DOHH2 (cell line): ENCODE results near the gene PRDM5.

ENCODE experiments used
- H3F3A ChIP-seq: fragments of 200-600 bp; sonication (generic), shearing (Covaris generic); 2 replicates; pipeline ENCODE4 v1.6.0; 2016; ENCODE audit warnings: antibody characterized with exemption, mild to moderate bottlenecking; ENCODE audit not compliant: control insufficient read depth, insufficient read depth
- H3K27ac ChIP-seq: fragments of 200-600 bp; sonication (generic); 2 replicates; pipeline ENCODE4 v1.5.1; 2014; ENCODE audit warnings: low read depth, mild to moderate bottlenecking, low read length, moderate library complexity
- H3K27me3 ChIP-seq: fragments of 200-600 bp; sonication (generic); 2 replicates; pipeline ENCODE4 v1.6.1; 2014; ENCODE audit warnings: mild to moderate bottlenecking, low read length, mixed read lengths; ENCODE audit not compliant: control insufficient read depth
- H3K36me3 ChIP-seq: fragments of 200-600 bp; sonication (generic); 2 replicates; pipeline ENCODE4 v1.6.1; 2014; ENCODE audit warnings: mild to moderate bottlenecking, low read length, moderate library complexity, mixed read lengths; ENCODE audit not compliant: control insufficient read depth
- H3K4me1 ChIP-seq: fragments of 200-600 bp; sonication (generic); 2 replicates; pipeline ENCODE4 v1.6.1; 2014; ENCODE audit warnings: mild to moderate bottlenecking, low read length, mixed read lengths; ENCODE audit not compliant: control insufficient read depth
- H3K4me2 ChIP-seq: fragments of 200-600 bp; sonication (generic); 2 replicates; pipeline ENCODE4 v1.6.0; 2014; ENCODE audit warnings: mild to moderate bottlenecking, low read length, moderate library complexity
- H3K4me3 ChIP-seq: fragments of 200-600 bp; sonication (generic); 2 replicates; pipeline ENCODE4 v1.5.1; 2014; ENCODE audit warnings: mild to moderate bottlenecking, low read length, mixed read lengths
- H3K79me2 ChIP-seq: fragments of 200-600 bp; sonication (generic); 2 replicates; pipeline ENCODE4 v1.6.1; 2014; ENCODE audit warnings: mild to moderate bottlenecking, low read length, mixed read lengths; ENCODE audit not compliant: control insufficient read depth
- H3K9me2 ChIP-seq: fragments of 200-600 bp; sonication (generic); replicated peaks from 2 replicates; pipeline ENCODE4 v1.6.1; 2014; ENCODE audit warnings: mild to moderate bottlenecking, low read length, mixed read lengths; ENCODE audit not compliant: control insufficient read depth
- H3K9me3 ChIP-seq: fragments of 200-600 bp; sonication (generic); 2 replicates; pipeline ENCODE4 v1.6.1; 2014; ENCODE audit warnings: antibody characterized with exemption, low read length, mixed read lengths; ENCODE audit not compliant: control insufficient read depth, insufficient read depth
- H4K20me1 ChIP-seq: fragments of 200-600 bp; sonication (generic); 2 replicates; pipeline ENCODE4 v1.6.0; 2014; ENCODE audit warnings: low read depth, mild to moderate bottlenecking, antibody characterized with exemption, low read length, moderate library complexity; ENCODE audit not compliant: control insufficient read depth, insufficient read depth
- CTCF ChIP-seq: fragments of 200-600 bp; sonication (generic); IDR thresholded peaks from one replicate; pipeline ENCODE4 v1.5.1; 2014; ENCODE audit warnings: antibody characterized with exemption, mild to moderate bottlenecking, low read depth, low read length; ENCODE audit not compliant: poor library complexity, severe bottlenecking
- EZH2phosphoT487 ChIP-seq: fragments of 200-600 bp; sonication (generic); IDR thresholded peaks from 2 replicates; pipeline ENCODE4 v1.6.1; 2017; ENCODE audit warnings: borderline replicate concordance, mild to moderate bottlenecking, antibody characterized with exemption, low read length, moderate library complexity, mixed read lengths

Gene PRDM5

GRCh38 chr4:120858776-120859175 is 63.8 kb downstream of the PRDM5 start:
- Histone ChIP-seq H3K4me3 (no peak overlapping the region), H4K20me1 (no peaks in the 10 kb centered on the region), H3K9me2 (no peaks in the 10 kb centered on the region), H3K27ac (no peak overlapping the region), H3K4me1 (no peaks in the 10 kb centered on the region), H3K9me3 (no peaks in the 10 kb centered on the region), H3K27me3 (no peaks in the 10 kb centered on the region), H3K36me3 (no peaks in the 10 kb centered on the region), H3K79me2 (no peaks in the 10 kb centered on the region), H3F3A (no peaks in the 10 kb centered on the region), H3K4me2 (no peak overlapping the region)
- TF ChIP-seq CTCF = no peak
- TF ChIP-seq EZH2phosphoT487 = no peak

- Histone ChIP-seq H4K20me1 (no peaks in the 10 kb centered on the region), H3K4me1 (no peaks in the 10 kb centered on the region), H3K9me3 (no peaks in the 10 kb centered on the region), H3K36me3 (no peaks in the 10 kb centered on the region), H3K27me3 (no peaks in the 10 kb centered on the region), H3F3A (no peaks in the 10 kb centered on the region), H3K9me2 (no peaks in the 10 kb centered on the region), H3K4me2 (no peak overlapping the region), H3K79me2 (no peaks in the 10 kb centered on the region), H3K4me3 (no peak overlapping the region), H3K27ac (no peak overlapping the region)
- TF ChIP-seq CTCF (no peak), EZH2phosphoT487 (no peak)
Observed at GRCh38 chr4:120857312-120857711, 65.2 kb downstream of the PRDM5 start.

- Histone ChIP-seq H3K27ac (no peak overlapping the region), H3K79me2 (no peaks in the 10 kb centered on the region), H3K9me2 (no peaks in the 10 kb centered on the region), H3K9me3 (no peaks in the 10 kb centered on the region), H3K4me3 (no peak overlapping the region), H3K4me1 (no peaks in the 10 kb centered on the region), H3F3A (no peaks in the 10 kb centered on the region), H4K20me1 (no peaks in the 10 kb centered on the region), H3K4me2 (no peak overlapping the region), H3K36me3 (no peaks in the 10 kb centered on the region), H3K27me3 (no peaks in the 10 kb centered on the region)
- TF ChIP-seq CTCF (no peak), EZH2phosphoT487 (no peak)
Observed at GRCh38 chr4:120856294-120856693, 66.2 kb downstream of the PRDM5 start.
